ENCODE results near the gene SIPA1L3. TPM values are rescaled to one million over a fixed set of nuclear protein-coding genes. Genes with fewer than 3 reads are reported as not detected.
"Not testable (repeated sequence)": the region's sequence is repeated elsewhere in the genome, so short reads cannot be mapped to it uniquely, and the experiment has no call there.

The SIPA1L3 gene
- total RNA-seq: 15.1 and 17.0 TPM in 2 replicates
- polyA plus RNA-seq (2012): 10.0 TPM

DNA sequence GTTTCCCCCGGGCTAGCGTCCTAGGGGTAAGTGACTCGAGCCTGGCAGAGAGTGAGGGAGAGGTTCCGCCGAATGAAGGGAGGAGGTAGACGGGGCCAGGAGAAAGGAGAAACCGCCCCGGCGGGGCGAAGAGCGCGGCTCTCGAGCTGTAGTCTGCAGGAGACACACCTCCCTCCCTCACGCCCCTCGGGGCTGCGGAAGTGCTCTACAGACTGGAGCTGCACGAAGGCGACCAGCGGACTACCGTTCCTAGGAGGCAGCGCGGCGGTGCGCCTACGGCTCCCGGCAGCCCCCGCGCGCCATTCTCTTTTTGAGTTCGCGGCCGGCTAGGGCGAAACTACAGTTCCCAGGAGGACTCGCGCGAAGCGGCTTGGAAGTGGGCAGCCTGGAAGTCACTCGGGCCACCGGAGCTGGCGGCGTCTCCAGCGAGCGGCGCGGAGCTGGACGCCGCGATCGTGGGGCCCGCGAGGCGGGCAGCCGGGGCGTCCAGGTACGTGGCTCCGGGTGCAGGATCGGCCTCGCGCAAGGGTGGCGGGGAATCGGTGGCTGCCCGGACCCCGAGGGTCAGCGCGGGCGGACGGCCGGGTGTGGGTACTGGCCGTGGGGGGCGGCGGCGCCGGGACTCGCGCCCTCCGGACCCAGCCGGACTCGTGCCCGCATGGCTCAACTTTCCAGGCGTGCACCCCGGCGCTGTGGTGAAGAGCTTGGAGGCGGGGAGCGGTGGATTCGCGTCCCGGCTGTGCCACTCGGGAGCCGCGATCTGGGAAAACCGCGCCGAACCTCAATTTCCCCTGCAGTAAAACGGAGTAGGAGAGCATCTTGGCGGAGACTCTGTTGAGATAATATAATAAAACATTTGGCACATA, at the start of gene SIPA1L3:
TSS of gene SIPA1L3 (plus strand) at position 340 of the 866 bp plus-strand sequence. CDS start 174,358 bp downstream, outside the sequence.
- DNase-seq (ENCODE audit: low read depth): peak; percentile 97

GRCh38 chr19:37864501-37864900, 42.5 kb upstream of the SIPA1L3 start:
- no peak for DNase-seq (ENCODE audit: low read depth)

- not testable (repeated sequence) for DNase-seq (ENCODE audit: low read depth)
Measured at GRCh38 chr19:37865930-37866329, 41.1 kb upstream of the SIPA1L3 start.

DNA sequence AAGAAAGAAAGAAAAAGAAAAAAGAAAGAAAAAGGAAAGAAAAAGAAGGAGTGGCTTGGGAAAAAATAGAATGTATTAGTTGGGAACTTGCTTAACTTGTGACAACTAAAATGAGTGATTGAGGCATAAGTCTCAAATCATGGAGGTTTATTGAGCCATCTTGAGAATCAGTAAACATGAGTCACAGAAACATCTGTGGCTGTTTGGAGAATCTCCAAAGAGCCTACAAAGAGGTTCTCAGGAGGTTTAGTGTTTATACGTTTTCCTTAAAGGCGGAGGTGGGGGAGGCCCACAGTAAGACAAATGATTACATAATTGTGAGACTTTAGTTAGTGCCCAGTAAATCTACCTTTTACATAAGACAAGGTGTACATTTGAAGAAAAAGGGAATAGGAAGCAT, 39.2 kb upstream of the SIPA1L3 start:
- peak; percentile 71 for DNase-seq (ENCODE audit: low read depth)

DNA sequence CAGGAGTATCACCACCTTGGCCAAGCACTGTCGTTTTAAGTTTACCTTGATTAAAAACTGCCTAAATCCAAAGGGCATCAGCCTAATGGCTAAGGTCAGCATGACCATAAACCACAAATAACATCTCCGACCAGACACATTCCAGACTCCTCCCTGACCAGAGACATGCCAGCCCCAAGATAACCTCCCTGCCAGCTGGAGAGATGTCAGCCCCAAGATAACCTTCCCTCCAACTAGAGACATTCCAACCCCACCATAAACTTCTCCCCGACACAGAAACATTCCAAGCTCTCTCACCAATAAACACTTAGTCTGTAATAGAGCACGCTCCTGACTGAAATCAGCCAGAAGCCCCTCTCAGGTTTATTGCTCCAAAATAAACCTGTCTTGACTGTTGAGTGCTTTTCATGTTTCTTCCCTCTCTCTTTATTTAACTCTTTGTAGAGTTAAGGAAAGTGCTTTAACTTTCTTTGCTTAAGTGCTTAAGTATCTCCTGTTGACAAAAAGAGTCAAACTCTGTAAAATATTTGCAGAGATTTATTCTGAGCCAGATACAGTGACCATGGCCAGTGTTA, 37.2 kb upstream of the SIPA1L3 start:
- peak; percentile 54 for DNase-seq (ENCODE audit: low read depth)

GRCh38 chr19:37872383-37872782, 34.6 kb upstream of the SIPA1L3 start:
- DNase-seq (ENCODE audit: low read depth): no peak

DNA sequence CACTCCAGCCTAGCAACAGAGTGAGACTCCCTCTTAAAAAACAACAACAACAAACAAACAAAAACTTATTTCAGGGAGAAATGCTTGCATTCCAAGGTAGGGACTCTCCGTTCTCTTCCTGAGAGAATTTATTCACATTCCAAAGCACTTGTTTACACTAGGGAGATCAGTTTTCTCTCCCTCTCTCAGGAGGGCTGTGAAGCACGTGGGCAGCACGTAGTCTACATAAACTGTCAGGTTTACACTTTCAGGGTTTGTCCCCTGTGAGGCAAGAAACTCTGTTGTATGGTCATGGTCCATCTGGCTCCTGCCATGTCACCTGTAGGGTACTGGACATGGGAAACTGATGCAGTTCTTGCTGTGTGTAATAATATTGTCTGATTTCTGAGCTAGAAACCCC, 32.2 kb upstream of the SIPA1L3 start:
- no peak for DNase-seq (ENCODE audit: low read depth)

- no peak for DNase-seq (ENCODE audit: low read depth)
Measured at GRCh38 chr19:37876032-37876431, 31.0 kb upstream of the SIPA1L3 start.

GRCh38 chr19:37877147-37877546, 29.9 kb upstream of the SIPA1L3 start:
- no peak for DNase-seq (ENCODE audit: low read depth)

GRCh38 chr19:37885392-37885791, 21.6 kb upstream of the SIPA1L3 start:
- no peak for DNase-seq (ENCODE audit: low read depth)

GRCh38 chr19:37886571-37886970, 20.4 kb upstream of the SIPA1L3 start:
- no peak for DNase-seq (ENCODE audit: low read depth)

GRCh38 chr19:37893845-37894575, 13.0 kb upstream of the SIPA1L3 start:
- peak; percentile 36 for DNase-seq (ENCODE audit: low read depth)

DNA sequence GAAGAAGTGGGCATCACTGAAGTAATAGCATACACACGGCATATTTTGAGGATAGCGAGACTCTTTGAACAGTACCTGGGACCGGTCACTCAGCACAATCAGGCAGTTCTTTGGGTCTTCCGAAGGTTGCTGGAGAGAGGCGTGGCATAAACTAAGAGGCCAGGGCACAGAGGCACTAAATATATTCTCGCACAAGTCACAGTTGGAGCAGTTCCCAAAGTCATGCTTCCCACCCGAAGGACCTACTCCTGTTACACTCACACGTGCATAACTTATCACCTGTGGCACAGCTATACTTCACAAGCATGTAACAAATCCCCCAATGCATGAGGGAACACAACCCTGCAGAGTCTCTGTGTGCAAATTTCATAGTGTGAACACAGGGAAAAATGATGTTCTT, 10.8 kb upstream of the SIPA1L3 start:
- no peak for DNase-seq (ENCODE audit: low read depth)

GRCh38 chr19:37899453-37899852, 7.6 kb upstream of the SIPA1L3 start:
- DNase-seq (ENCODE audit: low read depth): no peak

- no peak for DNase-seq (ENCODE audit: low read depth)
Measured at GRCh38 chr19:37899966-37900365, 7.0 kb upstream of the SIPA1L3 start.

DNA sequence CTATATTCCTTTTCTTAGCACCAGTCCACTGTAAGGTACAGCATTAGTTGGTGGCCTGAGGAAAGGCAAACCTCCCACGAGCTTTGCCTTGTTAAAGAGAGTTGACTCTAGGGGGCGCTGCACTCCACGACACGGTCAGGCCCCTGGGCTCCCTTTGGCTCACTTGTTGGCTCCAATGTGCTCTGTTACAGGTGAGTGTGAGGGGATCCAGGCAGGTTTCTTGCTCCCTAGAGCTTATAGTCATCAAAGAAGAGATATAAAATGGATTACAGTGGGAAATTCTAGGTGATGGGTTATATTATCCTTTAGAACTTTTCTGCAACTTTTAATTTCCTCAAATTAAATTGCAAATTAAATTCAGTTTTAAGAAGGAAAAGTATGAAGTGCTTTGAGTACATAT, 4.3 kb upstream of the SIPA1L3 start:
- peak; percentile 79 for DNase-seq (ENCODE audit: low read depth)

DNA sequence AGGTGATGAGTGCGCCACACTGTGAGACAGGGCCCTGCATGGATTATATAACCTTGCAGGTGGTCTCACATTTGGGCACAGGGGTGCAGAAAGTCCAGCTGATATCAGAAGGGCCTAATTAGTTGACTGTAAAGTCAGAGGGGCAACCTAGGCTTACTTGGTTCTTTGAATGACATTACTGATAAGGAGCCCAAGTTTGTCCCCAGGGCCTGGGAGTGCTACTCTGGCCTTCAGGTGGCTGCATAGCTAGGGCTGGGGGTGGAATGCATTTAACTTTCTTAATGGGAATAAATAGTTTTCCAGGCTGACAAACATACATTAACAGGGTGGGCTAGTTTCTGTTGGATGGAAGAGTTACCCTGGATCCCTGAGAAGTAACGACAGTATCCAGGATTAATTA, 3.9 kb upstream of the SIPA1L3 start:
- DNase-seq (ENCODE audit: low read depth): no peak

DNA sequence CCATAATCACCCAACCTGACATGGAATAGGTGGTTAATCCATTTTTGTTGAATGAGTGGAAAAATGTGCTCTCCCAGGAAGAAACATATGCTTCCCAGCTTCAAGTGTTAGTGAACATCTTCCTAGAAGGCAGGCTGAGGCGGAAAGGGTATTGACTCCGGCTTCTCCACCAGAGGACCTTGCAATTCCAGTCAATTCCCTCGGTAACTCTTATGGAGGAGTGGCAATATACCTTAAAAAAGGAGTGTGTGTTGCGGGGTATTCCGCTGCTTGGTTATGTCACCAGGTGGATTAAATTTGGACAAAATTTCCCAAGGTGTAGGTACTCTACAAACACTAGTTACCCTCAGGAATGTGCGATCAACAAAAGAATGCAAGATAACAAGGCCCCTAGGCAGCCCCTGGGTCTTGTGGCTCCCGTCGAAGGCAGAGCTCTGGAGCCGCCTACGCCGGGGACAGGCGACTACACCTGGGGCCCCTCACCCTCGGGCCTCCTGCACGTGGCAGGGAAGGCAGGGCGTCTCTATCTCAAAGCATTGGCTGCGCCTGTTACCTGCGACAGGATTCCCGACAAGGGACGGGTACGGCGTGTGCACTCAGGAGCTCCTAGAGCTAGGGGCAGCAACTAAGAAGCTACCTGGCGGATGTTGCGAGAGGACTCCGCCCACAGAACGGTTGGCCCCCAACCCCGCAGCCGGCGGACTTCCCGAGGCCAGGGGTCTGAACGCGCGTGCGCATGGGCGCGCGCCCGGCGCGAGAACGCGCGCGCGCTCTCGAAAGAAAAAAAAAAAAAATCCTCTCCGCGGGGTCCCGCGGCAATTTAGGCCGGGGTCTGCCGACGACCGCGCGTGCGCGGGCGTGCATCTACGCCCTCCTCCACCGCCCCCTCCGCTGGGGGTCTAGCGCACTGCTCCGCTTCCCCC, 801 bp upstream of the SIPA1L3 start, which contains the start of gene WDR87:
TSS of gene WDR87 (minus strand) at position 649 of the 923 bp plus-strand sequence. CDS start 8,355 bp downstream, outside the sequence.
- DNase-seq (ENCODE audit: low read depth): no peak

DNA sequence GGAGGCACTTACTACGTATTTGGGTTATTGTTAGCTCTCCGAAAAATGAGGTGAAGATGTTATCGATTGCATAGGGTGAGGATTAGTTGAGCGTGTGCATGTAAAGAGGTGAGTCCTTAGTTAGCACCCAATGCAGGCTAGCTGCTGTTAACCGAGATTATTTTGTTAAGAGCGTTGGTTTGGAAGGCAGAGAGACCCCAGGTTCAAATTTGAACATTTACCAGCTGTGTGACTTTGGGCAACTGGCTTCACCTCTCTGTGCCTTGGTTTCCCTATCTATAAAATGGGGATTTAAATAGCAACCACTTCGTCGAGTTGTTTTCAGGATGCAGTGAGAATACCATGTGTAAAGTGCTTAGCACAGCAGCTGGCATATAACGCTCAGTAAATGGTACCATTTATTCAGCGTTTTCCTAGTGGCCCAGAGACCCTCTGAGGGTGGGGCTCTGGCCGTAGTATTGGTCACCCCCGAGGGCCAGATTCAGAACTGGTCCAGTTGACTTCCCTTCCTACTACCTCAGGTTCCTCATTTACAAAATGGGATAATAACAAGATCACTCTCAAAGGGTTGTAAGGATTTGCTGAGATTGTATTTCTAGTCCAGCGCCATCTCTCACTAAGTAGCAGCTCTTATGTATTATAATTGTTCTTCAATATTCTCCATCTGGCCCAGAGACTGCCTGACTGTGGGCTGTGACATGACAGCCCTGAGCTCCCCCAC, 887 bp downstream of the SIPA1L3 start:
- DNase-seq (ENCODE audit: low read depth): no peak

- DNase-seq (ENCODE audit: low read depth): no peak
Measured at GRCh38 chr19:37909661-37910199, 2.7 kb downstream of the SIPA1L3 start.
